SK-N-MC (cell line): ENCODE data around the gene HECA.
A peak's percentile ranks its signal among the peaks of the same experiment; 100 is the strongest.
"Not testable (repeated sequence)": the region's sequence is repeated elsewhere in the genome, so short reads cannot be mapped to it uniquely, and the experiment has no call there.

Experiments used
- DNase-seq: peaks from one replicate; pipeline ENCODE4 v3.0.0-alpha.2; 2011; ENCODE audit warnings: low read depth, low spot score
- H3K27ac ChIP-seq: fragments of 200-600 bp; sonication (generic); 2 replicates; pipeline ENCODE4 v1.5.1; 2016; ENCODE audit warnings: mixed run types
- H3K36me3 ChIP-seq: fragments of 200-600 bp; sonication (generic); 2 replicates; pipeline ENCODE4 v1.6.1; 2017; ENCODE audit warnings: antibody characterized with exemption, low read length, mixed read lengths; ENCODE audit not compliant: insufficient read depth
- H3K4me3 ChIP-seq: fragments of 200-600 bp; sonication (generic); 2 replicates; pipeline ENCODE4 v1.5.1; 2016
- H3K9ac ChIP-seq: fragments of 200-600 bp; sonication (generic); 2 replicates; pipeline ENCODE4 v1.8.0; 2017; ENCODE audit warnings: mixed run types, mixed read lengths; ENCODE audit not compliant: insufficient read length
- H3K9me3 ChIP-seq: fragments of 200-600 bp; sonication (generic); 2 replicates; pipeline ENCODE4 v1.6.1; 2017; ENCODE audit warnings: low read depth, mild to moderate bottlenecking, antibody characterized with exemption, low read length, moderate library complexity, mixed read lengths
- EZH2 ChIP-seq: fragments of 200-600 bp; sonication (generic); IDR thresholded peaks from one replicate; pipeline ENCODE4 v1.6.1; 2017; ENCODE audit warnings: antibody characterized with exemption
- FOXP2 ChIP-seq: optimal IDR thresholded peaks from 2 replicates; pipeline ENCODE3; 2011; ENCODE audit warnings: mild to moderate bottlenecking, moderate library complexity; ENCODE audit not compliant: insufficient read depth; ENCODE audit errors: extremely low read length, control extremely low read depth
- POLR2AphosphoS5 ChIP-seq: IDR thresholded peaks from 2 replicates; pipeline ENCODE4 v1.6.1; 2012; ENCODE audit warnings: mild to moderate bottlenecking, low read depth, low read length, borderline replicate concordance

Gene HECA

DNA sequence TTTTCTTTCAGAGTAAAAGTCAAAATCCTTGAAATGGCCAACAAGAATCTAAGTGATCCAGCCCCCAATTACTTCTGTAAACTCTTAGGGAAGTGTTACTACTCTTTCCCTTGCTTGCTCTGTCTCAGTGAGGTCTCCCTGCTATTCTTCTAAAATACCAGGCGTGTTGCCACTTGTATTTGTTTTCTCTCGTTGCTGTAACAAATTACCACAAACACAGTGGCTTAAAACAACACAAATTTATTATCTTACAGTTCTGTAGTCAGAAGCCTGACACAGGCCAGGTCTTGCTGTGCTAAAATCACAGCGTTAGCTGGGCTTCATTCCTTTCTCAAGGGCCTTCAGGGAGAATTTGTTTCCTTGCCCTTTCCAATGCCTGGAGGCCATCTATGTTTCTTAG, 59.9 kb downstream of the HECA start:
- no peak for TF ChIP-seq EZH2
- no peak for TF ChIP-seq POLR2AphosphoS5
- TF ChIP-seq FOXP2: no peak
- H3K4me3 ChIP-seq: no peak overlapping the region
- H3K27ac ChIP-seq: no peak overlapping the region
- no peak for DNase-seq
- H3K9me3 ChIP-seq: no peaks in the 10 kb centered on the region
- H3K36me3 ChIP-seq: no peaks in the 10 kb centered on the region
- H3K9ac ChIP-seq: no peak overlapping the region

DNA sequence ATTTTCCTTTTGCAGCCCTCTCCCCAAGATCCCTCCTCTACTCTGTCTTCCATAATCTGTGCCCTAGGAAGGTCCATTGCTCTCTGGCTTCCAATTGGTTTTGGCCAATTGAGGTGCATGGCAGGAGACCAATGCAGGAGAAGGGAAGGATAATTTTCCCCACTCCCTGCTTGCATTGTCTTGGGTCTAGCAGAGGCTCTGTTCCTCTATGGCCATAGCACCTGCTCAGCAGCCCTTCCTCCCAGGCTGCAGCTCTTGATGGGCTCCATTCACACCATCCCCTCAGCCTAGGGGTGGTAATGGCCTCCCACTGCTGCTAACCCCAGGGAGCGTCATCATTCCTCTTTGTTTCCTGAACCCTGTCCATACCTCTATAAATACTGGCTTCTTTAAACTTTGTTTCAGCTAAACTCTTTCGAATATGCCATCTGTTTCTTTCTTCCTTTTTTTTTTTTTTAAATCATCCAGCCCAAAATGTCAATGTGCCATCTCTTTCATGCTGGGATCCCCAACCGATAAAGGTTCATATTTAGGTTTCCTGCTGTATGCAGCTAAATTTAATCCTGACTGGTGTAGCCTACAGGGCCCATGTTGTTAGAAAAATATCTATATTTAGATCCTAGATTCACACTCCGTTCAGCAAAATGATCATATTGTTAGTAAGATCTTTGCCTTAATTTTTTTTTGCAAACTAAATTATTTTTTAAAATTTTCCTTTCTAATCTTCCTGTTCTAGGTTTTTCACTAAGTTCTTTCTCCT, 63.8 kb downstream of the HECA start:
- Histone ChIP-seq H3K4me3 (no peak overlapping the region), H3K36me3 (no peaks in the 10 kb centered on the region)
- no peak for TF ChIP-seq EZH2
- no peak for TF ChIP-seq FOXP2
- no peak for TF ChIP-seq POLR2AphosphoS5

DNA sequence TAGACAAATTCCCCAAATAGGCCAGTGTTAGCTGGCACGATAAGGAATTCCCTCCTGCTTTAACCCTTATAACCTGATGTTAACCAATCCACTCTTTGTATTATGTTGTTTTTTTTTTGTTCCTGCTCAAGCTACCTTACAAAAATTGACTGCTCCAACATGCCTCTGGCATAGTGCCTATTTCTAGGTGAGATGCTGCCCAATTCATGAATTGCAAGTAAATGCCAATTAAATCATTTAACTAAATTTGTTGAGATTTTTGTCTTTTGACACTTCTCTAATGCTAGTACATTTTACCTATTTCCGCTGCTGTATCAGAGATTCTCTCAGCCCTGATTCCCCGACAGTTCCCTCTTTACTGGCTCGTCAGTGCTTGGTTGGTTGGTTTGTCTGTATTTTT, 66.5 kb downstream of the HECA start:
- H3K27ac ChIP-seq: no peak overlapping the region
- DNase-seq: no peak
- no peaks in the 10 kb centered on the region for H3K36me3 ChIP-seq
- TF ChIP-seq EZH2: no peak
- no peak for TF ChIP-seq FOXP2
- no peak for TF ChIP-seq POLR2AphosphoS5
- H3K9me3 ChIP-seq: peaks cover 7% of the 10 kb centered on the region; the same call in 1 of the 2 replicates
- no peak overlapping the region for H3K9ac ChIP-seq
- H3K4me3 ChIP-seq: no peak overlapping the region

More for the DNA sequence above, 63.8 kb downstream of the HECA start:
- H3K27ac ChIP-seq: no peak overlapping the region
- no peak overlapping the region for H3K9ac ChIP-seq
- DNase-seq: no peak
- no peaks in the 10 kb centered on the region for H3K9me3 ChIP-seq

- DNase-seq: no peak
- H3K9ac ChIP-seq: no peak overlapping the region
- H3K27ac ChIP-seq: no peak overlapping the region
- TF ChIP-seq EZH2 (no peak), POLR2AphosphoS5 (no peak)
- H3K4me3 ChIP-seq: no peak overlapping the region
- H3K9me3 ChIP-seq: peaks cover 7% of the 10 kb centered on the region; the same call in 1 of the 2 replicates
- H3K36me3 ChIP-seq: no peaks in the 10 kb centered on the region
Measured at GRCh38 chr6:139204978-139205377, 70.1 kb downstream of the HECA start.

DNA sequence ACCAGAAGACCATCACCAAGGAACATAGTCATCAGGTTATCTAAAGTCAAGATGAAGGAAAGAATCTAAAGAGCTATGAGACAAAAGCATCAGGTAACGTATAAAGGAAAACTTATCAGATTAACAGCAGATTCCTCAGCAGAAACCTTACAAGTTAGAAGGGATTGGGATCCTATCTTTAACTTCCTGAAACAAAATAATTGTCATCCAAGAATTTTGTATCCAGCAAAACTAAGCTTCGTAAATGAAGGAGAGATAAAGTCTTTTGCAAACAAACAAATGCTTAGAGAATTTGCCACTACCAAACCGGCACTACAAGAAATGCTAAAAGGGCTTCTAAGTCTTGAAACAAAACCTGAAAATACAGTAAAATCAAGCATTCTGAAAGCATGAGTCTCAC, 71.0 kb downstream of the HECA start:
- no peak for TF ChIP-seq POLR2AphosphoS5
- Histone ChIP-seq H3K4me3 (no peak overlapping the region), H3K36me3 (no peaks in the 10 kb centered on the region), H3K9me3 (peaks cover 7% of the 10 kb centered on the region; the same call in 1 of the 2 replicates), H3K9ac (no peak overlapping the region), H3K27ac (no peak overlapping the region)
- no peak for DNase-seq

- not testable (repeated sequence) for H3K36me3 ChIP-seq, H3K9me3 ChIP-seq, DNase-seq, H3K4me3 ChIP-seq, H3K27ac ChIP-seq, H3K9ac ChIP-seq
Measured at GRCh38 chr6:139210766-139211165, 75.9 kb downstream of the HECA start.

DNA sequence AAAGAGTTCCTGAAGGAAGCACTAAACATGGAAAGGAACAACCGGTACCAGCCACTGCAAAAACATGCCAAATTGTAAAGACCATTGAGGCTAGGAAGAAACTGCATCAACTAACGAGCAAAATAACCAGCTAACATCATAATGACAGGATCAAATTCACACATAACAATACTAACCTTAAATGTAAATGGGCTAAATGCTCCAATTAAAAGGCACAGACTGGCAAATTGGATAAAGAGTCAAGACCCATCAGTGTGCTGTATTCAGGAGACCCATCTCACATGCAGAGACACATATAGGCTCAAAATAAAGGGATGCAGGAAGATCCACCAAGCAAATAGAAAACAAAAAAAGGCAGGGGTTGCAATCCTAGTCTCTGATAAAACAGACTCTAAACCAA, 77.6 kb downstream of the HECA start:
- H3K9me3 ChIP-seq, H3K4me3 ChIP-seq, DNase-seq, H3K9ac ChIP-seq, H3K36me3 ChIP-seq, H3K27ac ChIP-seq: not testable (repeated sequence)

GRCh38 chr6:139219271-139219729, 84.4 kb downstream of the HECA start:
- no peaks in the 10 kb centered on the region; the same call in 1 of the 2 replicates for H3K9me3 ChIP-seq
- H3K9ac ChIP-seq: peak overlapping the region; percentile 31
- peak; percentile 52 for DNase-seq
- TF ChIP-seq FOXP2 (no peak), EZH2 (no peak), POLR2AphosphoS5 (no peak)
- no peaks in the 10 kb centered on the region for H3K36me3 ChIP-seq
- no peak overlapping the region; the same call in 1 of the 2 replicates for H3K4me3 ChIP-seq
- H3K27ac ChIP-seq: peak overlapping the region; percentile 76

- Histone ChIP-seq H3K9me3 (no peaks in the 10 kb centered on the region; the same call in 1 of the 2 replicates), H3K4me3 (no peak overlapping the region), H3K36me3 (no peaks in the 10 kb centered on the region), H3K27ac (peak overlapping the region; percentile 76), H3K9ac (peak overlapping the region; percentile 31)
- no peak for DNase-seq
- TF ChIP-seq EZH2 (no peak), FOXP2 (no peak), POLR2AphosphoS5 (no peak)
Measured at GRCh38 chr6:139219746-139220145, 84.9 kb downstream of the HECA start.

DNA sequence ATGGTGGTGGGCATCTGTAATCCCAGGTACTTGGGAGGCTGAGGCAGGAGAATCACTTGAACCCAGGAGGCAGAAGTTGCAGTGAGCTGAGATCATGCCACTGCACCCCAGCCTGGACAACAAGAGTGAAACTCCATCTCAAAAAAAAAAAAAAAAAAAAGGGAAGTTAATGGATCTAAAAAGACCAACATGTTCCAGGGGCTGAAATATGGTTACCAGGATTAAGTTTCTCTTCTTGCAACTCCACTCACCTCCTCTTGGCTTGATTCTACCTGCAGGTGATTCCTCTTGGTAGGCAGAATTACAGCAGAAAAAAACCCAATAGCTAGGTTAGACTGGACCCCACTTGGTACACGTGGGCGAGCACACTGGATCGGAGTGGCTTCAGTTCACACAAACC, 93.5 kb downstream of the HECA start:
- not testable (repeated sequence) for H3K4me3 ChIP-seq, H3K9ac ChIP-seq, H3K27ac ChIP-seq, H3K36me3 ChIP-seq, DNase-seq, H3K9me3 ChIP-seq
